WERI-Rb-1 (cell line): Measurements from ENCODE around the gene TMEM164.
"Not testable (repeated sequence)": the region's sequence is repeated elsewhere in the genome, so short reads cannot be mapped to it uniquely, and the experiment has no call there.

ENCODE experiments used
- DNase-seq: peaks from one replicate; pipeline ENCODE4 v3.0.0-alpha.2; 2020
- H3K27ac ChIP-seq: fragments of 250-450 bp; sonication (Bioruptor Pico); 2 replicates; pipeline ENCODE4 v1.5.1; 2020; ENCODE audit warnings: mild to moderate bottlenecking, moderate library complexity
- H3K27me3 ChIP-seq: fragments of 250-450 bp; sonication (Bioruptor Pico); 2 replicates; pipeline ENCODE4 v1.5.1; 2021; ENCODE audit warnings: mild to moderate bottlenecking, low read depth, moderate library complexity; ENCODE audit not compliant: insufficient read depth, severe bottlenecking
- H3K36me3 ChIP-seq: fragments of 250-450 bp; sonication (Bioruptor Pico); 2 replicates; pipeline ENCODE4 v1.5.1; 2020; ENCODE audit warnings: mild to moderate bottlenecking, moderate library complexity
- H3K4me3 ChIP-seq: 2 replicates; pipeline ENCODE4 v1.5.1; 2011; ENCODE audit warnings: low read depth, mild to moderate bottlenecking, control low read depth, low read length
- H3K9me3 ChIP-seq: fragments of 250-450 bp; sonication (Bioruptor Pico); 2 replicates; pipeline ENCODE4 v1.5.1; 2021; ENCODE audit warnings: mild to moderate bottlenecking, moderate library complexity; ENCODE audit not compliant: severe bottlenecking
- CTCF ChIP-seq: IDR thresholded peaks from 2 replicates; pipeline ENCODE4 v1.5.1; 2011; ENCODE audit warnings: low read depth, mild to moderate bottlenecking, control low read depth, inconsistent platforms, low read length

Gene TMEM164

GRCh38 chrX:109964390-109964789, 38.5 kb upstream of the TMEM164 start:
- Histone ChIP-seq H3K36me3 (no peaks in the 10 kb centered on the region), H3K4me3 (no peak overlapping the region), H3K9me3 (no peaks in the 10 kb centered on the region), H3K27me3 (no peaks in the 10 kb centered on the region), H3K27ac (no peak overlapping the region)
- no peak for DNase-seq
- TF ChIP-seq CTCF, result no peak

GRCh38 chrX:109966246-109966645, 36.7 kb upstream of the TMEM164 start:
- H3K9me3 ChIP-seq, result no peaks in the 10 kb centered on the region
- TF ChIP-seq CTCF, result no peak
- H3K4me3 ChIP-seq, result no peak overlapping the region
- no peak overlapping the region for H3K27ac ChIP-seq
- no peaks in the 10 kb centered on the region for H3K27me3 ChIP-seq
- H3K36me3 ChIP-seq, result no peaks in the 10 kb centered on the region
- no peak for DNase-seq

GRCh38 chrX:109967156-109967555, 35.8 kb upstream of the TMEM164 start:
- H3K27ac ChIP-seq, result no peak overlapping the region
- H3K4me3 ChIP-seq, result no peak overlapping the region
- no peak for TF ChIP-seq CTCF
- DNase-seq, result no peak
- no peaks in the 10 kb centered on the region for H3K36me3 ChIP-seq
- H3K9me3 ChIP-seq, result no peaks in the 10 kb centered on the region
- H3K27me3 ChIP-seq, result no peaks in the 10 kb centered on the region

GRCh38 chrX:109970841-109971240, 32.1 kb upstream of the TMEM164 start:
- H3K27ac ChIP-seq, H3K27me3 ChIP-seq, H3K4me3 ChIP-seq, H3K9me3 ChIP-seq, H3K36me3 ChIP-seq, DNase-seq: not testable (repeated sequence)

GRCh38 chrX:109974906-109975655, 27.8 kb upstream of the TMEM164 start:
- H3K36me3 ChIP-seq, result no peaks in the 10 kb centered on the region
- no peak for TF ChIP-seq CTCF
- no peaks in the 10 kb centered on the region for H3K27me3 ChIP-seq
- H3K9me3 ChIP-seq, result no peaks in the 10 kb centered on the region
- DNase-seq, result no peak
- H3K27ac ChIP-seq, result no peak overlapping the region
- no peak overlapping the region for H3K4me3 ChIP-seq

GRCh38 chrX:109985210-109985609, 17.7 kb upstream of the TMEM164 start:
- H3K4me3 ChIP-seq, H3K27me3 ChIP-seq, H3K9me3 ChIP-seq, H3K27ac ChIP-seq, H3K36me3 ChIP-seq, DNase-seq: not testable (repeated sequence)

GRCh38 chrX:109987884-109988283, 15.0 kb upstream of the TMEM164 start:
- Histone ChIP-seq H3K27me3 (no peaks in the 10 kb centered on the region), H3K9me3 (no peaks in the 10 kb centered on the region), H3K36me3 (no peaks in the 10 kb centered on the region), H3K4me3 (no peak overlapping the region), H3K27ac (no peak overlapping the region)
- no peak for DNase-seq
- TF ChIP-seq CTCF, result no peak
